NCI-H2227 treated with DMSO at 0.1 percent for 48 hours (cell line): ENCODE data around the gene CWF19L2.
"Not testable (repeated sequence)": the region's sequence is repeated elsewhere in the genome, so short reads cannot be mapped to it uniquely, and the experiment has no call there.

Experiments
- DNase-seq: peaks from one replicate; lab custom pipeline; 2025; lab: John Stamatoyannopoulos, UW

The CWF19L2 gene

DNA sequence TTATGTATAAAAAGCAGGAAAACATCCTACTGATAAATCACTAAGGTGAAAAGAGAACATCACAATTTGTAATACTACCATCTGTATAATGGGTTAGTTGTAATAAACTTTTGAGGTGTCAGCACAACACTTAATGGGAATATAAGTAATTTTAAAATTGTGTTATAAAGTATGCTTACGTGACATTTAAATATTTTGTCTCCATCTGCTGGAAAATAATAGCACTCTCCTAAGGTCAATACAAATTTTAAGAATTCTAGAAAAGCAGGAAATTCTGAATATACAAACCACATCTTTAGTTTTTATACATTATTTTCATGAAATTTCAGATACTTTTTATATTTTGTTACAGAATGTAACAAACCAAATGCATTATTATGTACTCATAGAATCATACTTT, 19.5 kb downstream of the CWF19L2 start:
- no peak for DNase-seq

- no peak for DNase-seq
These were observed 27.1 kb downstream of the CWF19L2 start for GRCh38 chr11:107430525-107430924.

DNA sequence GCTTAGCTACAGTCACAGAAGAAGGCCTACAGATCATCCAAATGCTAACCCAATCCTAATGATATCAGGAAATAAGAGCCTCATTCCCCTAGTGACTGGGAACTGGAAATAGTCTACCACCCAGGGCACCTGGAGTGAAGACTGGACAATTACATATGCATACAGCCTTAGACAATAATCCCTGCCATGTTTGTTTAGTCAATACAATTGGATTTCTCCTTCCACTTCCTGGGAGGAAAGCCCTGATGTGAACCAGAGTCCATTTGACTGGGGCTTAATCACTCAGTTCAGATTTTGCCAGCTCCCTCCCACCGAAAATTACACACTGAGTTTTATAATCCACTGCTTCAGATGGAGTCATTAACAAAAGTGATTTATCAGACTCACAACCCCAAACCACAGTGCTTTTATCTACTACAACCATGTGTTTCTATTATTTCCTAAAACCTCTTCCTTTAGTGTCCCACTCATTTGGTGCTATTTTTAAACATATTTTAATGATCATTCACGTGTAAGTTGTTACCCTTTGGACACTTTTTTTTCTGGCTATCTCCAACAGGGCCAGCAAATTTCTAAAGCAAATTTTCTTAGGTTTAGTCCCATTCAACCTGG, 29.9 kb downstream of the CWF19L2 start:
- DNase-seq, result no peak

GRCh38 chr11:107413352-107413751, 44.3 kb downstream of the CWF19L2 start:
- no peak for DNase-seq

DNA sequence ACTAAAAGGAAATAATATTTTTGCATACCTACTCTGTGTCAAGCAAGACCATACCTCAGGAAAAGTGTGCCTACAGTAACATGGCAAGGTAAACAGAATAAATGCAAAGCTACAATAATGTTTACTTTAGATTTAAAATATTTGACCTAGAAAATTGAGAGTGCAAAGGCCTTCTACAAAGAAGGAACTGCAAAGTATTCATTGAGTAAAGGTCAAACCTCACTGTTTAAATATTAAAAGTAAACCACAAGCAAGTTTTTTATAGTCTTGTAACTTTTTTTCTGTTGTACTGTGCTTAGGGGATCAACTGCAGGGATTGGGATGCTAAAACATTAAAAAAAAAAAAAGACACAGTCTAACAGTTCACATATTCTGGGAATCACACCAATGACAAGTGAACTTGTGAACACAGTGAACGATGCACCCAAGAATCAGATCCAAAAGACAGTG, 48.8 kb downstream of the CWF19L2 start:
- no peak for DNase-seq

- no peak for DNase-seq
These were observed 52.4 kb downstream of the CWF19L2 start for GRCh38 chr11:107405260-107405659.

GRCh38 chr11:107401131-107401530, 56.5 kb downstream of the CWF19L2 start:
- DNase-seq, result not testable (repeated sequence)

- no peak for DNase-seq
These were observed 60.3 kb downstream of the CWF19L2 start for GRCh38 chr11:107397357-107397756.

DNA sequence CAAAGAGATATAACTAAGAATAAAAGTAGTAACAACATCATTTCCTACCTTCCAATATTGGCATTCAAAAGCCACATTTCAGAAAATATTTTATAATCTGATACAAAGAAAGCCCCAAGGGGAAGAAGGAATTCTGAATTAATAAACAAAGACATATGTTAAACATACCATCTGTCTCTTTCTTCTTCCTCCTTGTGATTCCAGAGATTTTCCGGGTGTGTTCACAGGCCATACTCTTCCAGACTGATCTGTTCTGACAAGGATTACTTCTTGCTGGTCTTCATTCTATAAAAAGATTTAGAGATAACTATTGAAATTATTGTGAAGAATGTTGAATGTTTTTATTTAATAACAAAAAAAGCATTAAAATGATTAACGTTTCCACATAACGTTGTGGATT, 65.0 kb downstream of the CWF19L2 start:
- no peak for DNase-seq

GRCh38 chr11:107390701-107391100, 66.9 kb downstream of the CWF19L2 start:
- not testable (repeated sequence) for DNase-seq

DNA sequence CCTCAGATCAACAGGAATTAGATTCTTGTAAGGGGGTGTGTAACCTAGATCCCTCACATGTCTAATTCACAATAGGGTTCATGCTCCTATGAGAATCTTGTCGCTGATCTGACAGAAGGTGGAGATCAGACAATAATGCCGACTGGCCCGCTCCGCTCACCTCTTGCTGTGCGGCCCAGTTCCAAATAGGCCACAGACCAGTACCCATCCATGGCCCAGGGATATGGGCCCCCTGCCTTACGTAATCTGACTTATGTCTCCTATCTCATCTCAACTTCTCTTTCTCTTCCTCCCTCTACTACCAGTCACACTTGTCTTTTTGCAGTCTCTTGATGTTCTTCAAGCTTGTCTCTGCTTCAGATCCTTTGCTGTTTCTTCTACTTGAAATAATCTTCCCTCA, 70.0 kb downstream of the CWF19L2 start:
- DNase-seq, result no peak

- DNase-seq, result no peak
These were observed 72.2 kb downstream of the CWF19L2 start for GRCh38 chr11:107385361-107385981.

- no peak for DNase-seq
These were observed 73.3 kb downstream of the CWF19L2 start for GRCh38 chr11:107384144-107384852.

DNA sequence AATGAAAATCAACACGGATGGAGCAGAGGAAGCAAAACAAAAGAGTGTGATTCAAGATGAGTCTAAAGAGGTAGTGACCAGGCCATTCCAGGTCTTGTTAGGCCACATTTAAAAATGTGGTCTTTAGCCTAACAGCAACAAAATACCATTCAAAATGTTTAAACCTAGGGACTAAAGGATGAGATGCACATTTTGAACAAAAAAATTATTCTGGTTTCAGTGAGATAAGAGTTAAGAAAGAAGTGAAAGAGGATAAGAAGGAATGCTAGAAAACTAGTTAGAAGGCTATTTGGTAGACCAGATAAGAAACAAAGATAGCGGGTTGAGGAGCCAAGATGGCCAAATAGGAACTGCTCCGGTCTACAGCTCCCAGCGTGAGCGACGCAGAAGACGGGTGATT, 85.2 kb downstream of the CWF19L2 start:
- no peak for DNase-seq

- no peak for DNase-seq
These were observed 87.2 kb downstream of the CWF19L2 start for GRCh38 chr11:107370390-107370789.

- DNase-seq, result no peak
These were observed 97.9 kb downstream of the CWF19L2 start for GRCh38 chr11:107359701-107360100.

DNA sequence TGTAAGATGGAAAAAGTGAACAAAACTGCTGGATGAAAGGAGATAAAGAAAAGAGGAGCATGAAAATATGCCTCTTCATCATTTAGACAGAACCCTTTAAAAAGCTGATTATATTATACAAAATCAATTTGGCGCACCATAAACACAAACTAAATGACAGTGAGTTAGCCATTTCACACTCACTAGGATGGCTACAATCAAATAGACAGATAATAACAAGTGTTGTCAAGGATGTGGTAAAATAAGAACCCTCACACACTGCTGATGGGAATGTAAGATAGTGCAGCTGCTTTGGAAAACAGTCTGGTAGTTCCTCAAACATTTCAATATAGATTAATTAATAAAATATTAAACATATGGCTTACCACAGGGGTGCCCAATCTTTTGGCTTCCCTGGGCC, 99.7 kb downstream of the CWF19L2 start:
- DNase-seq, result no peak

DNA sequence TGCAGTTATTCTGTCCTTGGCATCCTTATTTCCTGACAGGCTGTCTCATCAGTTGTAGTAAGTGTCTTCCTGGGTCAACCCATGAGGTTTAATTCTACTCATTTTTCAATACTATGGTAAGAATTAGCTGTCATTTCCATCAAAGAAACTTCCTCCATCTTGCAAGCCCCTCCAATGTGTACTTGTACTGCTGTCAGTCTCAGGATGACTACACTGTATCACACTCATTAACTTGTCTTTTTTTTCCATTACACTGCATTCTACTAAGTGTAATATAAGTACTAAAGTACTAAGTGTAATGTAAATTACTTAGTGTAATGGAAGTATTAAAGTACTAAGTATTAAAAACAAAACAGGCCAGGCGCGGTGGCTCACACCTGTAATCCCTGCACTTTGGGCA, 102.8 kb downstream of the CWF19L2 start:
- no peak for DNase-seq

GRCh38 chr11:107337917-107338316, 119.7 kb downstream of the CWF19L2 start:
- DNase-seq, result no peak

DNA sequence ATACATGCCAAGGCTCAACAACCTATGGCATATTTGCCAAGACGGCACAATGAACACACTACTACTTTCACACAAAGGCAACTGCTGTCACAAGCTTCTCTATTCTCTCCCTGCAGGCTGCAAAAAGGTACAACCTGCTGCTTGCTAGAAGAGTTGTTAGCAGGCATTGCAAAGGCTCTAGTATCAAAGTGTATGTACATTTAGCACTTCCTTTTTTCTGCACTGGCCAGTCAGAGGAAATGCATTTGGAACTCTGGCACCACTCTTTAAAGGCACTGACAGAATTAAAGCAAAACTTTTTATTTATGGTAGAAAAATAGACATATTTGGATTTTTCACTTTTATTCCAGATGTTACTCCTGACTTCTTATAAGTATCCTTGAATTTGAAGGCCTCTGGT, 125.9 kb downstream of the CWF19L2 start:
- no peak for DNase-seq

DNA sequence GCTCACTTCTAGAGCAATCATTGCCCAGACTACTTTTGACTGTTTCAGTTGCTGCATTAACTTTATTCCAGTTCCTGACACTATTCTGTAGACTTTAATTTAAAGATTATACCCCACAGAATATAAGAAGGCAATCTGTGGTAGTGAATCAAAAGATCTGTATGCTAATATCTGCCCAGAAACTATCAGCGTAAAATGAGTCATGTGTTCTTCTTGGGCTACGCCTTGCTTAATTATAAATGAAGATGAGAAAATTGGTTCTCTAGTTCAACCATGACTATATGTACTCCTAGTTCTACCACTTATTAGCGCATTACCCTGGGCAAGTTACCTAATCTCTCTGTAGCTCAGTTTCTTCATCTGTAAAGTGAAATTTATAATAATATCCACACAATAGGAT, 128.5 kb downstream of the CWF19L2 start:
- no peak for DNase-seq

GRCh38 chr11:107316426-107316825, 141.2 kb downstream of the CWF19L2 start:
- no peak for DNase-seq

DNA sequence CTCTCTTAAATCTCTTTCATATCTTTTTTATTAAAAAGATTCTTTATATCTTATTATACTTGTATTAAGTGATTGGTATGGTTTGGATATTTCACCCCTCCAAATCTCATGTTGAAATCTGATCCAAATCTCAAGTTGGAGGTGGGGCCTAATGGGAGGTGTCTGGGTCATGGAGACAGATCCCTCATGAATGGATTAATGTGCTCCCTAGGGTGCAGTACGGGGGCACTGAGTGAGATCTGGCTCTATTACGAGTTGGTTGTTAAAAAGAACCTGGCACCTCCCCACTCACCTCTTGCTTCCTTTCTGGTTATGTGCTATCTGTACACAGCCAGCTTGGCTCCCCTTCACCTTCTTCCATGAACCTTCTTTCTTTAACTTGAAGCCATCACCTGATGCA, 149.6 kb downstream of the CWF19L2 start:
- DNase-seq, result no peak
